GM06990 (cell line): ENCODE results near the gene KAZALD1.

Source experiments
- DNase-seq: peaks from one replicate; pipeline ENCODE4 v3.0.0-alpha.2; 2011; ENCODE audit not compliant: insufficient read length; ENCODE audit errors: extremely low read depth
- H3K27me3 ChIP-seq: replicated peaks from 2 replicates; pipeline ENCODE4 v1.6.0; 2011; ENCODE audit warnings: low read length; ENCODE audit not compliant: control insufficient read depth, insufficient read depth
- H3K36me3 ChIP-seq: 2 replicates; pipeline ENCODE4 v1.5.1; 2011; ENCODE audit warnings: low read length; ENCODE audit not compliant: control insufficient read depth, insufficient read depth
- H3K4me3 ChIP-seq: replicated peaks from 2 replicates; pipeline ENCODE4 v1.5.1; 2011; ENCODE audit warnings: low read depth, mild to moderate bottlenecking, control low read depth, low read length
- TF ChIP-seq, protein P1 (sequence below): IDR thresholded peaks from 2 replicates; pipeline ENCODE4 v1.5.1; 2011; ENCODE audit warnings: low read length, control low read depth, mild to moderate bottlenecking, inconsistent platforms; ENCODE audit not compliant: insufficient read depth, poor library complexity, severe bottlenecking

KAZALD1 gene

GRCh38 chr10:101094121-101094879 lies 32.5 kb downstream of the KAZALD1 start:
- H3K36me3 ChIP-seq = no peaks in the 10 kb centered on the region
- H3K27me3 ChIP-seq = peaks cover 3% of the 10 kb centered on the region
- H3K4me3 ChIP-seq = no peak overlapping the region
- TF ChIP-seq, protein P1, sequence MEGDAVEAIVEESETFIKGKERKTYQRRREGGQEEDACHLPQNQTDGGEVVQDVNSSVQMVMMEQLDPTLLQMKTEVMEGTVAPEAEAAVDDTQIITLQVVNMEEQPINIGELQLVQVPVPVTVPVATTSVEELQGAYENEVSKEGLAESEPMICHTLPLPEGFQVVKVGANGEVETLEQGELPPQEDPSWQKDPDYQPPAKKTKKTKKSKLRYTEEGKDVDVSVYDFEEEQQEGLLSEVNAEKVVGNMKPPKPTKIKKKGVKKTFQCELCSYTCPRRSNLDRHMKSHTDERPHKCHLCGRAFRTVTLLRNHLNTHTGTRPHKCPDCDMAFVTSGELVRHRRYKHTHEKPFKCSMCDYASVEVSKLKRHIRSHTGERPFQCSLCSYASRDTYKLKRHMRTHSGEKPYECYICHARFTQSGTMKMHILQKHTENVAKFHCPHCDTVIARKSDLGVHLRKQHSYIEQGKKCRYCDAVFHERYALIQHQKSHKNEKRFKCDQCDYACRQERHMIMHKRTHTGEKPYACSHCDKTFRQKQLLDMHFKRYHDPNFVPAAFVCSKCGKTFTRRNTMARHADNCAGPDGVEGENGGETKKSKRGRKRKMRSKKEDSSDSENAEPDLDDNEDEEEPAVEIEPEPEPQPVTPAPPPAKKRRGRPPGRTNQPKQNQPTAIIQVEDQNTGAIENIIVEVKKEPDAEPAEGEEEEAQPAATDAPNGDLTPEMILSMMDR = no peak
- DNase-seq = no peak

DNA sequence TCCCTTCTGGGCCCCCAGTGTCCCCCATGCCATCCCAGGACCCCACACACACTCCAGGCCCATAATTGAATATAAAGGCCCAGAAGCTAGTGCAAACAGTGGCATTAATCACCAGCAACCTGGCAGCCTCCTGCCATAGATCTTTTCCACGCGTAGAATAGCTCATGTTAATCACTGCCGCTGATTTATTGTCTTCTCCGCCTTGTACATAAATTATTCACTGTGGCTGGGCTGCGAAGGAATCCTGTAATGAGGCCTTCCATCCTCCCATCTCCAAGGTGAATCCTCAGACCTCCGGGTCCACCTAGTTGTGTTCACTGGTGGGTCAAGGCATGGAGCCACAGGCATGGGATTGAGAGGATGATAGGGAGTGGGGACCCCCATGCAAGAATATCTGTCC lies 33.2 kb downstream of the KAZALD1 start:
- TF ChIP-seq, protein P1 = no peak
- H3K4me3 ChIP-seq = no peak overlapping the region

GRCh38 chr10:101095550-101096213 lies 33.9 kb downstream of the KAZALD1 start:
- Histone ChIP-seq H3K27me3 (peaks cover 4% of the 10 kb centered on the region), H3K4me3 (no peak overlapping the region), H3K36me3 (no peaks in the 10 kb centered on the region)
- DNase-seq = peak; percentile 56
- TF ChIP-seq, protein P1 = peak; percentile 90

More for the DNA sequence above, 33.2 kb downstream of the KAZALD1 start:
- Histone ChIP-seq H3K36me3 (no peaks in the 10 kb centered on the region), H3K27me3 (peaks cover 5% of the 10 kb centered on the region)
- no peak for DNase-seq

- H3K27me3 ChIP-seq = peaks cover 4% of the 10 kb centered on the region
- DNase-seq = no peak
- H3K36me3 ChIP-seq = no peaks in the 10 kb centered on the region
- H3K4me3 ChIP-seq = no peak overlapping the region
- TF ChIP-seq, protein P1 = no peak
Observed at GRCh38 chr10:101096378-101096777, 34.6 kb downstream of the KAZALD1 start.

DNA sequence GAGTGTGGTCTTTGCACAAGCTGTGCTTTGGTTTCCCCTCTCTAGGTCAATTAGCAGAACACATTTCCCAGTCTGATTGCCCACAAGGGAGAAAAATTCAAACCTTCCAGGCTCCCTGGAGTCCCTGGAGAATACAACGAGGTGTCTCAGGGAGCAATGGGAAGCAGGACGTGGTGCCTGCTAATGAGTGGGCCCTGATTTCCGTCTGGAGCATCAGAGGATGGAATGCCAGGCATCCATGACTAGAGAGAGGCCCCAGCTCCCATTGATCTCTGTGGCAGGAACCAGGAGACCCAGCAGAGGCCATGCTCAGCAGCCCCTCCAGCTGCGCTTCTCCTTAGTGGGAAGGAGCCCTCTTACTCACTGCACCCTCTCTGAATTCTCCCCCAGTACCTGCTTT lies 36.1 kb downstream of the KAZALD1 start:
- no peak overlapping the region for H3K4me3 ChIP-seq
- H3K27me3 ChIP-seq = peaks cover 4% of the 10 kb centered on the region
- TF ChIP-seq, protein P1 = no peak
- no peaks in the 10 kb centered on the region for H3K36me3 ChIP-seq
- DNase-seq = no peak
